Tibial artery (tissue), 4 donors: ENCODE results near the gene CXorf58.

Source experiments
- DNase-seq, 2 donors: peaks; one replicate each; pipeline ENCODE4 v3.0.0-alpha.2; 2019
- H3K27ac ChIP-seq, 2 donors: fragments of 200-600 bp; sonication (generic) in 1 of 2; 1 replicate in 1 of 2; 2 replicates in 1 of 2; pipeline ENCODE4 v1.5.1; 2018 to 2019; ENCODE audit warnings: mild to moderate bottlenecking in 1 of 2
- H3K27me3 ChIP-seq, 2 donors: fragments of 200-600 bp; sonication (generic) in 1 of 2; one replicate each; pipeline versions ENCODE4 v1.5.1 to v1.6.0; 2016 to 2019
- H3K36me3 ChIP-seq, 3 donors: fragments of 200-600 bp; sonication (generic) in 2 of 3; one replicate each; pipeline ENCODE4 v1.5.1; 2016 to 2019; ENCODE audit warnings: mild to moderate bottlenecking in 2 of 3
- H3K4me1 ChIP-seq, 4 donors: fragments of 200-600 bp; sonication (generic) in 2 of 4; 1 replicate in 3 of 4; 2 replicates in 1 of 4; pipeline ENCODE4 v1.5.1; 2016 to 2019
- H3K4me3 ChIP-seq, 2 donors: fragments of 200-600 bp; sonication (generic) in 1 of 2; 1 replicate in 1 of 2; 2 replicates in 1 of 2; pipeline ENCODE4 v1.5.1; 2018 to 2019; ENCODE audit warnings: mild to moderate bottlenecking in 2 of 2
- H3K9me3 ChIP-seq, 3 donors: fragments of 200-600 bp; sonication (generic) in 1 of 3; one replicate each; pipeline ENCODE4 v1.5.1; 2016 to 2019
- CTCF ChIP-seq, 2 experiments: fragments of 200-600 bp in 1 of 2; fragments of 450-650 bp in 1 of 2; IDR thresholded peaks; one replicate each; pipeline ENCODE4 v1.5.1; 2017 to 2019; ENCODE audit warnings: antibody characterized with exemption in 2 of 2, mild to moderate bottlenecking in 1 of 2, moderate library complexity in 1 of 2
- intact Hi-C: fragments of 100-400 bp; cut with DNase I; formaldehyde crosslinking; loops from one replicate; pipeline ENCODE4 v1.15.0; 2023; ENCODE audit warnings: low total_unique reads

The CXorf58 gene

GRCh38 chrX:23919706-23920320 lies 12.0 kb downstream of the CXorf58 start:
- Histone ChIP-seq H3K9me3 (peaks cover 0 to 14% (median 0%) of the 10 kb centered on the region in 3 donors), H3K4me3 (no peak overlapping the region), H3K4me1 (no peaks in the 10 kb centered on the region), H3K36me3 (no peaks in the 10 kb centered on the region), H3K27ac (no peak overlapping the region), H3K27me3 (no peaks in the 10 kb centered on the region)
- DNase-seq = no peak
- intact Hi-C loops = no loop called here
- no peak for TF ChIP-seq CTCF (IDR thresholded peaks at IDR 0.05)

GRCh38 chrX:23926015-23926414 lies 18.2 kb downstream of the CXorf58 start:
- no peak for TF ChIP-seq CTCF (IDR thresholded peaks at IDR 0.05)
- intact Hi-C loops = no loop called here

GRCh38 chrX:23930894-23931604 lies 23.2 kb downstream of the CXorf58 start:
- Histone ChIP-seq H3K9me3 (no peaks in the 10 kb centered on the region), H3K36me3 (no peaks in the 10 kb centered on the region), H3K4me1 (no peaks in the 10 kb centered on the region), H3K27ac (no peak overlapping the region), H3K27me3 (no peaks in the 10 kb centered on the region), H3K4me3 (no peak overlapping the region)
- intact Hi-C loops = no loop called here
- DNase-seq = no peak
- TF ChIP-seq CTCF (IDR thresholded peaks at IDR 0.05) = no peak

More at GRCh38 chrX:23926015-23926414, 18.2 kb downstream of the CXorf58 start:
- Histone ChIP-seq H3K27me3 (no peaks in the 10 kb centered on the region), H3K9me3 (no peaks in the 10 kb centered on the region), H3K4me1 (no peaks in the 10 kb centered on the region), H3K36me3 (no peaks in the 10 kb centered on the region), H3K4me3 (no peak overlapping the region), H3K27ac (no peak overlapping the region)
- no peak for DNase-seq

GRCh38 chrX:23932046-23932445 lies 24.2 kb downstream of the CXorf58 start:
- DNase-seq = no peak
- Histone ChIP-seq H3K27ac (no peak overlapping the region), H3K36me3 (no peaks in the 10 kb centered on the region), H3K4me1 (no peaks in the 10 kb centered on the region), H3K4me3 (no peak overlapping the region), H3K9me3 (no peaks in the 10 kb centered on the region), H3K27me3 (no peaks in the 10 kb centered on the region)
- intact Hi-C loops = no loop called here
- no peak for TF ChIP-seq CTCF (IDR thresholded peaks at IDR 0.05)

- no peak for TF ChIP-seq CTCF (IDR thresholded peaks at IDR 0.05)
- no peaks in the 10 kb centered on the region for H3K9me3 ChIP-seq
- no peak for DNase-seq
- H3K36me3 ChIP-seq = no peaks in the 10 kb centered on the region
- no peak overlapping the region for H3K4me3 ChIP-seq
- H3K27ac ChIP-seq = no peak overlapping the region
- no peaks in the 10 kb centered on the region for H3K4me1 ChIP-seq
- intact Hi-C loops = no loop called here
- no peaks in the 10 kb centered on the region for H3K27me3 ChIP-seq
These were observed 27.3 kb downstream of the CXorf58 start for GRCh38 chrX:23935106-23935505.
